ENCODE data around the gene JAG1.

DNA sequence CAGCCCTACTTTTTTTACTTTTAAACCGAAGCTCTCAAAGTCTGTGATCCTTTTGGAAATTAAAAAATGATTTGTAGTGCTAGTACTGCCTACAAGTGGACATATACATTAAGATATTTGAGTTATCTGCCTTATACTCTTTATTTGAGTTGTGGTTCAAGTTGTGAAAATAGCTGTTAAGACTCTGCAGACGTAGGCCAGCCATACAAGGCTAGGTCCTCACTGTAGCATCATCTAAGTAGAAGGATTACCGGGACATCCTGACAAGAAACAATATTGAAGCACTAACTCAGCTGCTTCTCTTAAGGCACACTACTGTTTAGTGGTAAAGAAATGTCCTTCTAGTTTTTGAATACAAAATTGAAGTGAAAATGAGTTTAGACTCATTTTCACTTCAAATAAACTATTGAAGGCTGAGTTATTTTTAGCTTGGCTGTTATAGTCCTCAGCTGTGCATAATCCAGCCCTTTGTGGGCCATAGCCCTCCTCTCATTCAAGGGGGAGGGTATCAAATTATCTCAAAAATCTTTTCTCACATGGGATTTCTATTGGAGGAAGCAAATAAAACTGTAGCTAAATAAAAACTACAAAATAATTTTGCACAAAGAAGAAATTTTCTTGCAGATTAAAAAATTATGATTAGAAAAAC, 68.1 kb downstream of the JAG1 start:
- TF ChIP-seq, protein P1, sequence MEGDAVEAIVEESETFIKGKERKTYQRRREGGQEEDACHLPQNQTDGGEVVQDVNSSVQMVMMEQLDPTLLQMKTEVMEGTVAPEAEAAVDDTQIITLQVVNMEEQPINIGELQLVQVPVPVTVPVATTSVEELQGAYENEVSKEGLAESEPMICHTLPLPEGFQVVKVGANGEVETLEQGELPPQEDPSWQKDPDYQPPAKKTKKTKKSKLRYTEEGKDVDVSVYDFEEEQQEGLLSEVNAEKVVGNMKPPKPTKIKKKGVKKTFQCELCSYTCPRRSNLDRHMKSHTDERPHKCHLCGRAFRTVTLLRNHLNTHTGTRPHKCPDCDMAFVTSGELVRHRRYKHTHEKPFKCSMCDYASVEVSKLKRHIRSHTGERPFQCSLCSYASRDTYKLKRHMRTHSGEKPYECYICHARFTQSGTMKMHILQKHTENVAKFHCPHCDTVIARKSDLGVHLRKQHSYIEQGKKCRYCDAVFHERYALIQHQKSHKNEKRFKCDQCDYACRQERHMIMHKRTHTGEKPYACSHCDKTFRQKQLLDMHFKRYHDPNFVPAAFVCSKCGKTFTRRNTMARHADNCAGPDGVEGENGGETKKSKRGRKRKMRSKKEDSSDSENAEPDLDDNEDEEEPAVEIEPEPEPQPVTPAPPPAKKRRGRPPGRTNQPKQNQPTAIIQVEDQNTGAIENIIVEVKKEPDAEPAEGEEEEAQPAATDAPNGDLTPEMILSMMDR (conservative IDR thresholded peaks at IDR 0.05; ENCODE audit: low read depth, low read length) = no peak
- no peak for TF ChIP-seq EZH2 (IDR thresholded peaks at IDR 0.05; ENCODE audit: low read length, unreplicated experiment)

Data from PC-3 (cell line).